ENCODE data around the gene CLTB.

Gene CLTB

GRCh38 chr5:176384991-176385390 is 31.3 kb downstream of the CLTB start:
- peaks cover 66% of the 10 kb centered on the region for H3K36me3 ChIP-seq (ENCODE audit: insufficient read depth, insufficient read length, low read length)
- no peaks in the 10 kb centered on the region for H3K27me3 ChIP-seq (ENCODE audit: insufficient read depth, insufficient read length)
- TF ChIP-seq YY1 (IDR thresholded peaks at IDR 0.05; ENCODE audit: insufficient read depth, insufficient read length), result no peak
- TF ChIP-seq SUZ12 (IDR thresholded peaks at IDR 0.05; ENCODE audit: extremely low read depth, insufficient read depth, insufficient read length), result no peak
- no peak for TF ChIP-seq ZNF274 (IDR thresholded peaks at IDR 0.05; ENCODE audit: low read depth, low read length)
- no peak for DNase-seq (ENCODE audit: low read depth, low spot score)
- H3K9ac ChIP-seq (ENCODE audit: insufficient read length, low read depth), result no peak overlapping the region
- H3K4me3 ChIP-seq (ENCODE audit: insufficient read length, low read depth), result no peak overlapping the region
- H3K9me3 ChIP-seq (ENCODE audit: insufficient read depth, low read length), result no peaks in the 10 kb centered on the region
- H3K4me1 ChIP-seq (ENCODE audit: insufficient read depth, insufficient read length), result peaks cover 7% of the 10 kb centered on the region

DNA sequence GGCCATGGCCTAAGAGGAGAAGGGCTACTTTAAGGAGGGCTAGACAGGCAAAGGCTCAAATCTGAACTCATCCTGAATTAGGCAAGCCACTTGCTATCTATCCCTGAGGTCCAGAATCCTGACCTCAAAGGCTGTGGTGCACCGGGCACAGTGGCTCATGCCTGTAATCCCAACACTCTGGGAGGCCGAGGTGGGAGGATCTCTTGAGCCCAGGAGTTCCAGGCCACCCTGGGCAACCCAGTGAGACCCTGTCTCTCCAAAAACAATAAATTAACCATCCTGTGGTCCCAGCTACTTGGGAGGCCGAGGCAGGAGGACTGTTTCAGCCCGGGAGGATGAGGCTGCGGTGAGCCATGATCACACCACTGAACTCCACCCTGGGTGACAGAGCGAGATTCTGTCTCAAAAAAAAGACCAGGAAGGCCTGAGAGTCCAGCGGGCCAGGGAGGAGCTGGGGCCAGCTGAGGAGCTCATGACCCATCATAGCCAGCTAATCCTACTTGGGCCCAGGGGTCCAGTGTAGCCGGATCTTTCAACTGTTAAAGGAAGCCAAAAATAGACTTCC is 31.9 kb downstream of the CLTB start:
- TF ChIP-seq YY1 (IDR thresholded peaks at IDR 0.05; ENCODE audit: insufficient read depth, insufficient read length), result no peak
- TF ChIP-seq ZNF274 (IDR thresholded peaks at IDR 0.05; ENCODE audit: low read depth, low read length), result no peak
- TF ChIP-seq SUZ12 (IDR thresholded peaks at IDR 0.05; ENCODE audit: extremely low read depth, insufficient read depth, insufficient read length), result no peak
- no peaks in the 10 kb centered on the region for H3K27me3 ChIP-seq (ENCODE audit: insufficient read depth, insufficient read length)
- H3K4me3 ChIP-seq (ENCODE audit: insufficient read length, low read depth), result no peak overlapping the region
- H3K36me3 ChIP-seq (ENCODE audit: insufficient read depth, insufficient read length, low read length), result peaks cover 66% of the 10 kb centered on the region
- H3K9ac ChIP-seq (ENCODE audit: insufficient read length, low read depth), result no peak overlapping the region
- H3K9me3 ChIP-seq (ENCODE audit: insufficient read depth, low read length), result no peaks in the 10 kb centered on the region
- no peak for DNase-seq (ENCODE audit: low read depth, low spot score)
- H3K4me1 ChIP-seq (ENCODE audit: insufficient read depth, insufficient read length), result peaks cover 7% of the 10 kb centered on the region

- H3K4me1 ChIP-seq (ENCODE audit: insufficient read depth, insufficient read length), result peaks cover 7% of the 10 kb centered on the region
- no peaks in the 10 kb centered on the region for H3K9me3 ChIP-seq (ENCODE audit: insufficient read depth, low read length)
- no peak overlapping the region for H3K4me3 ChIP-seq (ENCODE audit: insufficient read length, low read depth)
- peaks cover 66% of the 10 kb centered on the region for H3K36me3 ChIP-seq (ENCODE audit: insufficient read depth, insufficient read length, low read length)
- DNase-seq (ENCODE audit: low read depth, low spot score), result no peak
- H3K9ac ChIP-seq (ENCODE audit: insufficient read length, low read depth), result no peak overlapping the region
- no peaks in the 10 kb centered on the region for H3K27me3 ChIP-seq (ENCODE audit: insufficient read depth, insufficient read length)
- TF ChIP-seq ZNF274 (IDR thresholded peaks at IDR 0.05; ENCODE audit: low read depth, low read length) (no peak), YY1 (IDR thresholded peaks at IDR 0.05; ENCODE audit: insufficient read depth, insufficient read length) (no peak), SUZ12 (IDR thresholded peaks at IDR 0.05; ENCODE audit: extremely low read depth, insufficient read depth, insufficient read length) (no peak)
Measured at GRCh38 chr5:176383961-176384360, 32.4 kb downstream of the CLTB start.

DNA sequence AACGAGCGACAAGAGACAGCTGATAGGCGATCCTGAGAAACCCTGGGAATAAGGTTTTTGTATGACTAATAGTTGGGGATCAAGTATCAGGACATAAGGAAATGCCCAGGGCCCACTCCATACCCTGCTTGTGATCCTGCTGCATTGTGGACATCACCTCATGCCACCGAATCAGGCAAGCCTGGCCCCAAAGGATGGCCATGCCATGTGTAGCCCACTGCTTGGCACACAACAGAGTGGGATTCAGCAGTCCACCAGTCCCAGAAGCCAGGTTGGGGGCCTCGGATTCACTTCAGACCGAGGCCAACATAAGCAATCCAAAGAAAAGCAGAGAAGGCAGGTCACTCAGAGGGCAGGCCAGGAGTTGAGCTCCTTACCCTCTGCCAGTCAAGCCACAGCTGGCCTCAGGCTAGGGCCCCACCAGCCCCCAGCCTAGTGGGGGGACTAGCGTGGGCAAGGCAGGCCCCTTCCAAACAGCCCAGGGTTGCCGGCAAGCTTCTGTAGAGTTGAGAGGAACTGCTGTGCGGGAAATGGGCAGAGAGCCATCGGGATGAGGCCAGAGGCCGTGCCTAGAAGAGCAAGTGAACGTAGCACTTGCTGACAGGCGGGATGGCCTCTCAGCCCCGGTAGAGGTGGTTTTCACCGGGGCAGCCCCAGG is 33.0 kb downstream of the CLTB start:
- no peaks in the 10 kb centered on the region for H3K9me3 ChIP-seq (ENCODE audit: insufficient read depth, low read length)
- H3K9ac ChIP-seq (ENCODE audit: insufficient read length, low read depth), result no peak overlapping the region
- peaks cover 66% of the 10 kb centered on the region for H3K36me3 ChIP-seq (ENCODE audit: insufficient read depth, insufficient read length, low read length)
- DNase-seq (ENCODE audit: low read depth, low spot score), result no peak
- TF ChIP-seq YY1 (IDR thresholded peaks at IDR 0.05; ENCODE audit: insufficient read depth, insufficient read length), result no peak
- TF ChIP-seq ZNF274 (IDR thresholded peaks at IDR 0.05; ENCODE audit: low read depth, low read length), result no peak
- TF ChIP-seq SUZ12 (IDR thresholded peaks at IDR 0.05; ENCODE audit: extremely low read depth, insufficient read depth, insufficient read length), result no peak
- peaks cover 7% of the 10 kb centered on the region for H3K4me1 ChIP-seq (ENCODE audit: insufficient read depth, insufficient read length)
- no peaks in the 10 kb centered on the region for H3K27me3 ChIP-seq (ENCODE audit: insufficient read depth, insufficient read length)
- H3K4me3 ChIP-seq (ENCODE audit: insufficient read length, low read depth), result no peak overlapping the region

DNA sequence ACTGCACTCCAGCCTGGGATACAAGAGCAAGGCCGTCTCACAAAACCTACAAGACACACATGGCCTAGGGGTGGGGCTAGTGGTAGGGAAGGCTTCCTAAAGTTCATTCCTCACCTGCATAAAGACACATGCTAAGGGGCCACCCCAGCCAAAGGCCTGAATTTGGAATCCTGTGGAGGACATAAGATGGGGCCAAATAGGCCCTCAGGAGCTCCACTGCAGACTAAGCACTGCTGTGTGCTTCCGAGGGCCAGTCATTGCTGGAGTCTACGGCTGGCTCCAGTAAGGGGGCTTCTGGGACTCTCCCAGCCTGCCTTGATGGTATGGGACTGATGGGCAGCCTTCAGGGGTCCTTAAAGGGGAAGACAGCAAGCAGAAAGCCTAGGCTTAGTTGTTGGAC is 33.6 kb downstream of the CLTB start:
- H3K4me1 ChIP-seq (ENCODE audit: insufficient read depth, insufficient read length), result peaks cover 7% of the 10 kb centered on the region
- DNase-seq (ENCODE audit: low read depth, low spot score), result no peak
- H3K4me3 ChIP-seq (ENCODE audit: insufficient read length, low read depth), result no peak overlapping the region
- H3K9me3 ChIP-seq (ENCODE audit: insufficient read depth, low read length), result no peaks in the 10 kb centered on the region
- H3K36me3 ChIP-seq (ENCODE audit: insufficient read depth, insufficient read length, low read length), result peaks cover 66% of the 10 kb centered on the region
- no peak for TF ChIP-seq YY1 (IDR thresholded peaks at IDR 0.05; ENCODE audit: insufficient read depth, insufficient read length)
- TF ChIP-seq SUZ12 (IDR thresholded peaks at IDR 0.05; ENCODE audit: extremely low read depth, insufficient read depth, insufficient read length), result no peak
- no peak for TF ChIP-seq ZNF274 (IDR thresholded peaks at IDR 0.05; ENCODE audit: low read depth, low read length)
- no peaks in the 10 kb centered on the region for H3K27me3 ChIP-seq (ENCODE audit: insufficient read depth, insufficient read length)
- no peak overlapping the region for H3K9ac ChIP-seq (ENCODE audit: insufficient read length, low read depth)

DNA sequence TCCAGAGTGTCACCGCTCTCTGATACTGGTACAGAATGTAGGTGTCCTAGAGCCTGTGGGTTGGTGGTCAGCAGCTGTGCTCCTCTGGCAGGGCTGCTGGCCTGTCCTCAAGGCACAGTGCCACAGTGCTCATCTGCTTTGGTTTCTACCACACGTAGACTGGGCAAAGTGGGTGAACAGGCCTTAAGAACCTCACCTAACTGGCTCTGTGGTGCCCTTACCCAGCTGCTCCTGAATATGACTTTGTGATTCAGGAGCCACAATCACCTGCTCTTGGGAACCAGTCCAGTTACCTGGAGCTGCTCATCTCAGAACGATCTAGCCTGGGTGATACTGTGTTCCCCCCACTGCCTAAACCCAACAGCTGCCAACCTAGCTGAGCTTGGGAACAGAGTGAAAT is 34.4 kb downstream of the CLTB start:
- TF ChIP-seq YY1 (IDR thresholded peaks at IDR 0.05; ENCODE audit: insufficient read depth, insufficient read length), result no peak
- no peak for TF ChIP-seq SUZ12 (IDR thresholded peaks at IDR 0.05; ENCODE audit: extremely low read depth, insufficient read depth, insufficient read length)
- no peak for TF ChIP-seq ZNF274 (IDR thresholded peaks at IDR 0.05; ENCODE audit: low read depth, low read length)
- H3K9me3 ChIP-seq (ENCODE audit: insufficient read depth, low read length), result no peaks in the 10 kb centered on the region
- H3K36me3 ChIP-seq (ENCODE audit: insufficient read depth, insufficient read length, low read length), result peaks cover 61% of the 10 kb centered on the region
- H3K4me1 ChIP-seq (ENCODE audit: insufficient read depth, insufficient read length), result peaks cover 3% of the 10 kb centered on the region
- no peak for DNase-seq (ENCODE audit: low read depth, low spot score)
- no peaks in the 10 kb centered on the region for H3K27me3 ChIP-seq (ENCODE audit: insufficient read depth, insufficient read length)
- H3K4me3 ChIP-seq (ENCODE audit: insufficient read length, low read depth), result no peak overlapping the region
- no peak overlapping the region for H3K9ac ChIP-seq (ENCODE audit: insufficient read length, low read depth)

DNA sequence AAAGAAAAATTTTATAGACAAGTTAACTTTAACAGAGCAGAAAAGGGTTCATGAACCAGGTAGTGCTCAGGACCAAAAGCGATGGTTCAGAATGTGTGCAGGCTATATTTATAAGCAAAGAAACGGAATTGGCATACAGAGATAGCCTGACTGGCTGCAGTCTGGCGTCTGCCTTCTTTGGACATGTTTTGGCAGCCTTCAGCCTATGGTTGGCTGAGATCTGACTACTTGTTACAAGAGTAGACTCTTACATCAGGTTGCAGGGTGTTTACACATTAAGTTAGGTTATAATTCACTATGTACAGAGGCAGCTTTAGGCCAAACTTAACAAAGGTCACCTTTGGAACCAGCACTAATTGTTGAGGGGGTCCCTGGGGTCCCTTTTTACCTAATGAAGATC is 34.9 kb downstream of the CLTB start:
- Histone ChIP-seq H3K4me3 (ENCODE audit: insufficient read length, low read depth) (no peak overlapping the region), H3K36me3 (ENCODE audit: insufficient read depth, insufficient read length, low read length) (peaks cover 56% of the 10 kb centered on the region), H3K9me3 (ENCODE audit: insufficient read depth, low read length) (no peaks in the 10 kb centered on the region), H3K9ac (ENCODE audit: insufficient read length, low read depth) (no peak overlapping the region), H3K27me3 (ENCODE audit: insufficient read depth, insufficient read length) (no peaks in the 10 kb centered on the region), H3K4me1 (ENCODE audit: insufficient read depth, insufficient read length) (no peaks in the 10 kb centered on the region)
- no peak for DNase-seq (ENCODE audit: low read depth, low spot score)
- TF ChIP-seq YY1 (IDR thresholded peaks at IDR 0.05; ENCODE audit: insufficient read depth, insufficient read length) (no peak), SUZ12 (IDR thresholded peaks at IDR 0.05; ENCODE audit: extremely low read depth, insufficient read depth, insufficient read length) (no peak), ZNF274 (IDR thresholded peaks at IDR 0.05; ENCODE audit: low read depth, low read length) (no peak)

Measured in NT2/D1 (cell line).